GM12878 (cell line): Measurements from ENCODE around the gene CASP8. TPM values are rescaled to one million over a fixed set of nuclear protein-coding genes. Genes with fewer than 3 reads are reported as not detected.

ENCODE experiments used
- ATAC-seq: fragments of 200-7000 bp; cut with Tn5 transposase; 3 replicates; pipeline ENCODE4 v1.9.1; 2020; ENCODE audit warnings: mild to moderate bottlenecking, moderate library complexity
- BruUV-seq: library from RNA; stranded (reverse); fragments of 400-500 nt; replicated peaks from 2 replicates; lab custom pipeline; 2021; lab: Mats Ljungman, UMichigan
- CTCF ChIA-PET: fragments of 300-600 bp; sonication (Branson Sonifier 250); formaldehyde crosslinking; extraction: SDS; loops from one replicate; lab custom pipeline; 2021; ENCODE audit warnings: inconsistent platforms; lab: Yijun Ruan, JAX
- POLR2A ChIA-PET: fragments of 350-600 bp; formaldehyde crosslinking; extraction: SDS; loops from one replicate; lab custom pipeline; 2021; ENCODE audit warnings: inconsistent platforms; lab: Charles Lee
- RAD21 ChIA-PET: fragments of 300-600 bp; sonication (Branson Sonifier 250); formaldehyde crosslinking; loops from one replicate; lab custom pipeline; 2023; ENCODE audit warnings: antibody characterized with exemption; ENCODE audit not compliant: unreplicated experiment; lab: Charles Lee
- SMC1A ChIA-PET: fragments of 300-600 bp; sonication (Branson Sonifier 250); formaldehyde crosslinking; loops from one replicate; lab custom pipeline; 2023; ENCODE audit not compliant: unreplicated experiment, uncharacterized antibody; lab: Charles Lee
- DNase-seq: peaks from one replicate; pipeline ENCODE4 v3.0.0-alpha.2; 2011; ENCODE audit warnings: low read depth, low spot score
- FAIRE-seq: peaks from 3 replicates; lab custom pipeline; 2011; peaks lifted over from hg19 to GRCh38; lab: Jason Lieb, UNC
- H2AFZ ChIP-seq: 2 replicates; pipeline ENCODE4 v1.6.0; 2011; ENCODE audit warnings: low read depth, low read length, control low read depth; ENCODE audit not compliant: control insufficient read depth
- H3K27ac ChIP-seq: 2 replicates; pipeline ENCODE4 v1.5.1; 2011; ENCODE audit warnings: control low read depth; ENCODE audit not compliant: control insufficient read depth, insufficient read depth
- H3K27me3 ChIP-seq, 2 experiments: replicated peaks in 1 of 2; 2 replicates each; pipeline versions ENCODE4 v1.6.0 to v1.6.1; 2011; ENCODE audit warnings: low read length in 1 of 2; ENCODE audit not compliant: control insufficient read depth in 2 of 2, insufficient read depth in 2 of 2
- H3K36me3 ChIP-seq, 2 experiments: 2 replicates each; pipeline ENCODE4 v1.5.1; 2011; ENCODE audit warnings: low read length in 1 of 2; ENCODE audit not compliant: control insufficient read depth in 2 of 2, insufficient read depth in 2 of 2
- H3K4me1 ChIP-seq: 2 replicates; pipeline ENCODE4 v1.6.1; 2011; ENCODE audit warnings: mild to moderate bottlenecking, low read length, moderate library complexity, mixed read lengths; ENCODE audit not compliant: control insufficient read depth, insufficient read depth
- H3K4me2 ChIP-seq: 2 replicates; pipeline ENCODE4 v1.6.0; 2011; ENCODE audit warnings: control low read depth; ENCODE audit not compliant: control insufficient read depth, insufficient read depth
- H3K4me3 ChIP-seq: fragments of 200-600 bp; sonication (generic); 2 replicates; pipeline ENCODE4 v1.5.1; 2016
- H3K79me2 ChIP-seq: 2 replicates; pipeline ENCODE4 v1.6.0; 2011; ENCODE audit warnings: low read length; ENCODE audit not compliant: control insufficient read depth, insufficient read depth
- H3K9ac ChIP-seq: 2 replicates; pipeline ENCODE4 v1.8.0; 2011; ENCODE audit warnings: low read length, control low read depth, mixed read lengths; ENCODE audit not compliant: control insufficient read depth, insufficient read depth
- H3K9me3 ChIP-seq: replicated peaks from 3 replicates; pipeline ENCODE4 v1.5.1; 2011; ENCODE audit warnings: mild to moderate bottlenecking, low read length; ENCODE audit not compliant: control insufficient read depth, insufficient read depth
- H4K20me1 ChIP-seq: 2 replicates; pipeline ENCODE4 v1.6.0; 2011; ENCODE audit not compliant: control insufficient read depth, insufficient read depth
- ATF7 ChIP-seq: fragments of 450-650 bp; IDR thresholded peaks from 2 replicates; pipeline ENCODE4 v1.6.1; 2016; ENCODE audit warnings: low read depth, mild to moderate bottlenecking
- BACH1 ChIP-seq: fragments of 450-650 bp; IDR thresholded peaks from 2 replicates; pipeline ENCODE4 v1.6.1; 2017; ENCODE audit warnings: mild to moderate bottlenecking, borderline replicate concordance
- BMI1 ChIP-seq: fragments of 450-650 bp; IDR thresholded peaks from 2 replicates; pipeline ENCODE4 v1.6.1; 2016; ENCODE audit warnings: mild to moderate bottlenecking, moderate library complexity, borderline replicate concordance
- CBFB ChIP-seq: IDR thresholded peaks from 2 replicates; pipeline ENCODE4 v1.6.1; 2016; ENCODE audit warnings: antibody characterized with exemption, low read depth
- FOS ChIP-seq: IDR thresholded peaks from 3 replicates; pipeline ENCODE4 v1.6.1; 2011; ENCODE audit warnings: borderline replicate concordance; ENCODE audit not compliant: insufficient read length; ENCODE audit errors: extremely low read depth
- FOXM1 ChIP-seq: IDR thresholded peaks from 2 replicates; pipeline ENCODE4 v1.6.1; 2012; ENCODE audit warnings: low read depth, mild to moderate bottlenecking, inconsistent platforms, low read length, moderate library complexity
- IKZF1 ChIP-seq: fragments of 450-650 bp; conservative IDR thresholded peaks from 2 replicates; pipeline ENCODE4 v1.6.1; 2017; ENCODE audit warnings: antibody characterized with exemption, mild to moderate bottlenecking
- KAT2A ChIP-seq: conservative IDR thresholded peaks from 2 replicates; pipeline ENCODE4 v1.6.1; 2011; ENCODE audit warnings: low read depth, low read length; ENCODE audit not compliant: control insufficient read depth
- MTA2 ChIP-seq: fragments of 450-650 bp; IDR thresholded peaks from 2 replicates; pipeline ENCODE4 v1.6.1; 2016; ENCODE audit warnings: low read depth, mild to moderate bottlenecking, moderate library complexity
- NFYB ChIP-seq: IDR thresholded peaks from 2 replicates; pipeline ENCODE4 v1.6.1; 2011; ENCODE audit warnings: low read depth, mild to moderate bottlenecking, low read length, improper control_type of control experiment, moderate library complexity; ENCODE audit not compliant: insufficient read depth
- NR2C1 ChIP-seq: fragments of 450-650 bp; IDR thresholded peaks from 2 replicates; pipeline ENCODE4 v1.6.1; 2017; ENCODE audit warnings: antibody characterized with exemption, mild to moderate bottlenecking, moderate library complexity
- PKNOX1 ChIP-seq: fragments of 450-650 bp; IDR thresholded peaks from 2 replicates; pipeline ENCODE4 v1.6.1; 2016; ENCODE audit warnings: mild to moderate bottlenecking
- POLR2AphosphoS2 ChIP-seq: IDR thresholded peaks from 2 replicates; pipeline ENCODE4 v1.6.1; 2011; ENCODE audit warnings: low read depth, mild to moderate bottlenecking, low read length, improper control_type of control experiment, moderate library complexity
- REST ChIP-seq: IDR thresholded peaks from 2 replicates; pipeline ENCODE4 v1.6.1; 2012; ENCODE audit warnings: mild to moderate bottlenecking, low read depth, low read length
- SMC3 ChIP-seq: IDR thresholded peaks from 2 replicates; pipeline ENCODE4 v1.6.1; 2011; ENCODE audit warnings: low read length, improper control_type of control experiment, borderline replicate concordance
- STAT3 ChIP-seq: IDR thresholded peaks from 2 replicates; pipeline ENCODE4 v1.6.1; 2011; ENCODE audit warnings: low read depth, low read length, improper control_type of control experiment
- ZBED1 ChIP-seq: IDR thresholded peaks from 2 replicates; pipeline ENCODE4 v1.6.1; 2016; ENCODE audit warnings: borderline replicate concordance
- WGBS: methylation state at CpG from one replicate; pipeline ENCODE4 v1.1.6; 2016; ENCODE audit warnings: low lambda C conversion rate; ENCODE audit not compliant: insufficient replicate concordance, insufficient coverage; ENCODE audit errors: missing lambda C conversion rate; 5-methylcytosine and 5-hydroxymethylcytosine counted together
- in situ Hi-C: fragments of 300-500 bp; cut with MboI; formaldehyde crosslinking; loops from 9 replicates; pipeline ENCODE4 v1.14.3; 2018; ENCODE audit warnings: mixed read lengths
- intact Hi-C: fragments of 100-400 bp; cut with micrococcal nuclease; formaldehyde crosslinking; loops from one replicate; pipeline ENCODE4 v1.14.2; 2022; ENCODE audit not compliant: unreplicated experiment
- polyA plus RNA-seq, 11 experiments: library from polyadenylated mRNA; depleted of rRNA in 4 of 11; unstranded in 6 of 11; stranded (reverse) in 5 of 11; fragments of >200 nt; fragmentation: Nextera tagmentation in 4 of 11; fragmentation: Illumina TruSeq in 1 of 11; extraction: Ambion mirVana in 4 of 11; extraction: Trizol in 1 of 11; gene quantifications; 1 replicate in 1 of 11; 2 replicates in 10 of 11; pipeline versions ENCODE4 v1.2.1 to v1.2.3, GENCODE V29; 2011 to 2016; ENCODE audit warnings: inconsistent platforms in 2 of 11, missing spikeins in 2 of 11, low read depth in 1 of 11
- total RNA-seq, 4 experiments: library from RNA; depleted of rRNA in 3 of 4; stranded (reverse); fragments of >200 nt in 3 of 4; fragmentation: Illumina TruSeq in 1 of 4; extraction: Trizol in 1 of 4; gene quantifications; 2 replicates each; pipeline versions ENCODE4 v1.2.1 to v1.2.3, GENCODE V29; 2013 to 2021
- TF ChIP-seq, protein P1 (sequence below): fragments of 450-650 bp; IDR thresholded peaks from 2 replicates; pipeline ENCODE4 v1.6.1; 2017; ENCODE audit warnings: antibody characterized with exemption, mild to moderate bottlenecking, moderate library complexity

Gene CASP8
- total and polyA plus RNA-seq, 10 of the 15 experiments (the other 5 are each of a cell fraction or from before 2014, with no cell fraction given), result 18.6 to 54.1 (median 39.9) TPM

- in situ Hi-C loops, result no loop called here
- SMC1A ChIA-PET, result no interaction called here
- TF ChIP-seq REST, result no peak
- no peak for TF ChIP-seq ZBED1
- no peak for TF ChIP-seq KAT2A
- no peak for TF ChIP-seq SMC3
- TF ChIP-seq IKZF1, result no peak
- TF ChIP-seq ATF7, result no peak
- TF ChIP-seq FOS, result no peak
- TF ChIP-seq BMI1, result no peak
- no peak for TF ChIP-seq FOXM1
- no peak for TF ChIP-seq NFYB
- no peak for TF ChIP-seq PKNOX1
- TF ChIP-seq POLR2AphosphoS2, result no peak
- TF ChIP-seq, protein P1, sequence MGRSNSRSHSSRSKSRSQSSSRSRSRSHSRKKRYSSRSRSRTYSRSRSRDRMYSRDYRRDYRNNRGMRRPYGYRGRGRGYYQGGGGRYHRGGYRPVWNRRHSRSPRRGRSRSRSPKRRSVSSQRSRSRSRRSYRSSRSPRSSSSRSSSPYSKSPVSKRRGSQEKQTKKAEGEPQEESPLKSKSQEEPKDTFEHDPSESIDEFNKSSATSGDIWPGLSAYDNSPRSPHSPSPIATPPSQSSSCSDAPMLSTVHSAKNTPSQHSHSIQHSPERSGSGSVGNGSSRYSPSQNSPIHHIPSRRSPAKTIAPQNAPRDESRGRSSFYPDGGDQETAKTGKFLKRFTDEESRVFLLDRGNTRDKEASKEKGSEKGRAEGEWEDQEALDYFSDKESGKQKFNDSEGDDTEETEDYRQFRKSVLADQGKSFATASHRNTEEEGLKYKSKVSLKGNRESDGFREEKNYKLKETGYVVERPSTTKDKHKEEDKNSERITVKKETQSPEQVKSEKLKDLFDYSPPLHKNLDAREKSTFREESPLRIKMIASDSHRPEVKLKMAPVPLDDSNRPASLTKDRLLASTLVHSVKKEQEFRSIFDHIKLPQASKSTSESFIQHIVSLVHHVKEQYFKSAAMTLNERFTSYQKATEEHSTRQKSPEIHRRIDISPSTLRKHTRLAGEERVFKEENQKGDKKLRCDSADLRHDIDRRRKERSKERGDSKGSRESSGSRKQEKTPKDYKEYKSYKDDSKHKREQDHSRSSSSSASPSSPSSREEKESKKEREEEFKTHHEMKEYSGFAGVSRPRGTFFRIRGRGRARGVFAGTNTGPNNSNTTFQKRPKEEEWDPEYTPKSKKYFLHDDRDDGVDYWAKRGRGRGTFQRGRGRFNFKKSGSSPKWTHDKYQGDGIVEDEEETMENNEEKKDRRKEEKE, result no peak
- TF ChIP-seq NR2C1, result no peak
- TF ChIP-seq MTA2, result no peak
- no peak for TF ChIP-seq BACH1
- no peak for TF ChIP-seq CBFB
- no peak for TF ChIP-seq STAT3
- TF ChIP-seq, all 136 proteins: peak for 0
- RAD21 ChIA-PET, result no interaction called here
- WGBS, result 19% methylated on average over 4 of the region's 4 CpGs
- POLR2A ChIA-PET, result no interaction called here
- Histone ChIP-seq H4K20me1 (no peaks in the 10 kb centered on the region), H2AFZ (no peak overlapping the region), H3K79me2 (no peaks in the 10 kb centered on the region), H3K9ac (no peak overlapping the region), H3K4me3 (no peak overlapping the region), H3K27me3 (no peaks in the 10 kb centered on the region; a peak in 1 of 4 replicates), H3K9me3 (no peaks in the 10 kb centered on the region; the same call in 2 of the 3 replicates), H3K27ac (no peak overlapping the region), H3K4me1 (no peaks in the 10 kb centered on the region), H3K36me3 (no peaks in the 10 kb centered on the region), H3K4me2 (no peak overlapping the region)
- ATAC-seq, result no peak
- CTCF ChIA-PET, result interaction anchor here (0.6 to 1.7 kb wide), 2 partner anchors 13 to 53 kb away, joined by 3 to 4 read pairs; no protein-coding TSS in a partner anchor
- intact Hi-C loops, result no loop called here
- no peak for DNase-seq
- no TSS peak for BruUV-seq
- FAIRE-seq, result no peak
These were observed 60.4 kb downstream of the CASP8 start for GRCh38 chr2:201320701-201321100.
